Stimulated activated CD4-positive, alpha-beta T cell treated with anti-CD3 and anti-CD28 coated beads, Interleukin-2, amount 100 ng/mL, for 24 hours (primary cell): ENCODE measurements around the gene TNS3.

Experiments
- DNase-seq, 2 donors: peaks; one replicate each; pipeline ENCODE4 v3.0.0-alpha.2; 2020

TNS3 gene

DNA sequence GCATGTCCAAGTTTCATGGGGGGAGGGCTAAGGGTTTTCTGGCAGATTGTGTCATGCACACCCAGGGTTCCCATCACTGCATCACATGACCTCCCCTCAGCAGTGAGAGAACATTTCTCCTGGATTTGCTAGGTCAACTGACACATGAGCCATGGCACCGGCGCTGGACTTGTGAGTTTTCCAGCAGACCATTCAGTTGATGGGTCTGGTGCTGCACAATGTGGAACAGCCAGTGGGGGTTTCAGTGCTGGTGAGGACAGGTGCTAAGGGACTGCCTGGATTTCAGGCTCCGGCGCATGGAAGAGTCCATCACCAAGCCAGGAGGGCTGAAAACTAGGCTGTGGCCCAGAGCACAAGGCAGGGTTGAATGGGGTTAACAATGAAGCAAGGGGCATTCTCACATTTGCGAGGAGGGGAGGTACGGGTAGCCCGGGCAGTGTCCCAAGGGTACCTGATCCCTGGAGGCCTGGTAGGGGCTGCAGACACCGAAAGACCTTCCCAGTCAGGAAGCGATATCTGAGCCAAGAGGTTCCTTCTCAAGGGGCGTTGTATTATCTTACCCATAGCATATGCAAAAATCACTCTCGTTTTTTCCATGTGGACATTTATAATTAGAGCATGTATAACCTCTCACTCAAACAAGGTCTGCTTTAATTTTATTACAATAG lies 203.0 kb downstream of the TNS3 start:
- DNase-seq = no peak

DNA sequence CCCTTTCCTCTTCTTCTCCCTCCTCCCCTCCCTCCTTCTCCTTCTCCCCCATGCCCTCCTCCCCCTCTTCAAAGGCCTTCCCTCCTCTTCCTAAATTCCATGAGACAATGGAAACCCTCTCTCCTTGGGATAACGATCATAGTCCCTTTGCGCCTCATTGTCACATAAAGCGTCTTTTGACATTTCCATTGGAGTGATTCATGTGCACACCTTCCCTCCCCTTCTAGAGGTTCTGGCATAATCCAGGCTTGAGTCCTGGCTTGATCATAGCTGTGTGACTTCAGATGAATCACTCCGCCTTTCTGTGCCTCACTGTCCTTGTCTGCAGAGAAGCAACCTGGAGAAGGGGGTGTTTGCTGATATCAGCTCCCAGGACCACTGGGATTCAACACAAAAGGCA lies 204.2 kb downstream of the TNS3 start:
- no peak for DNase-seq

DNA sequence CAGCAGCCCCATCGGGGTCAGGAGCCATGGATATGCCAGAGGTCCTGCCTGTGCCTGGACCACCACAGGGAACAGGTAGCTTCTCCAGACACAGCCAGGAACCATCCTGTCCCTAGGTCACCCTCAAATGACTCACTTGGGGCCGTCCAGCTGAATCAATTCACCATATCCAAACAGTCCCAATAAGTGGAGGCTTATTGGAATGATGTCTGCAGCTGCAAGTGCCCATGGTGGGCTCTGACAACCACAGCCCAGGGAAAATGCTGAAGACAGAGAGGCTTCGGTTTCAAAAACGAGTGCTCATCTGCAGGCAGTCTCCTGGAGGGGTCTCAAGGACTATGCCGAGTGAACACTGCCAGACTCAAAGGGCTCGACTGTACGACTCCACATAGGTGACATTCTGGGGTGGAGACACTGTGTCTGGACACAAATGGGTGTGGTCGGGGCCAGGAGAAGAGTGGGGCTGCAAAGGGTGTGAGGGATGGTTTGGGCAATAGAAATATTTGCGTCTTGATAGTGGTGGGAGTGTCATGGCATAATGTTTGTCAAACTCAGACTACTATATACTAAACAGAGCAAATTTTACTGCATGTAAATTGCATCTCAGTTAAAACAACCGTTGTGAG lies 204.8 kb downstream of the TNS3 start:
- no peak for DNase-seq

DNA sequence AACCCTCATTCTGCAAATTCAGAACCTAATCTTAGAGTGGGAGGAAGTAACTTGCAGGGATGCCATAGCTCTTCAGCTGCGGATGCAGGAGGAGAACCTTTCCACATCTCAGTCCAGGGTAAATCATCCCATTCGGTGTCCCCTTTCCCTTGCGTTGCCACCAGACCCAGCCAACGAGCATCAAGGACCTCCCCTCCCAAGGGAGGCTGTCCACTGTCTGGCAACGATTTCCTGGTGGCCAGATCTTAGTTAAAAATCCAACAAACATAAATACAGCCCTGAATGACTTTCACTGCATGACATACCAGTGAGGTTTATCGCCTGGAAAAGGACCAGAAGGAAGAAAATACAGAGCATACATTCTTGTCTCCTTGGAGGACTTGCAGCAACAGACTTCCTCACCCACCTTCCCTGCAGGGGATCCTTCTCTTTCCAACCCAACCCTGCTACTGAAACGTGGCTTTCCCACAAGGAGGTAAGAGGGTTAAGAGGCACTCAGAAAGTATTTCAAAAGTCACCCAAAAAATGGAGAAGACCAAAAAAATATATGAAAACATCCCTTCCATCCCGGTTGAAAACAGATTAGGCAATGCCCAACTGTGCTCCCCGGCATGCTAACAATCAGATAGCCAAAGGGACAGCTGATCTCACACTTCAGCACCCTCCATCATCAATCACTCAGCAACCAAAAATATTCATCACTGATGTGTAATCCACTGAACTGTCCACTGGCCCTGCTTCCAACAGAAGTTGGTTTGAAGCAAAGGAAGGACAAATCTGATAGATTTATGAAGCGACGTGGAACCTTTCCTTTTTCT lies 206.6 kb downstream of the TNS3 start:
- DNase-seq = no peak

DNA sequence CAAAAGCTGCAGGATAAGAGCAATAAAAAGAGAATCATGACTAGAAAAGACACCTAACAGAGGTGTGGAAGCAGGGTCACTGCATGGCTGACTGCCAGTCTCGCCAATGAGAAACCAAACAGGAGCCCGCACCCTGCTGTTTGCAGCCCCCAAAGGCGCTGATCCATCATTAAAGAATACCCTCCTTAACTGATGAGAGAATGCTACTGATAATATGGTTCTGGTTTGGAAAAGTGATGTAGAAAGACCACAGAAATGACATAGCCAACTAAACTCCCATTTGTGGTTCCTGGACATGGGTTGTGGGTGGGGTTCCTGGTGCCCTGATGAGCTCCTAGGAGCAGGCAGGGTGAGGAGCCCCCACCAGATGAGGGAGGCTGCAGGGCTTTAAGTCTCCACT lies 207.4 kb downstream of the TNS3 start:
- no peak for DNase-seq

DNA sequence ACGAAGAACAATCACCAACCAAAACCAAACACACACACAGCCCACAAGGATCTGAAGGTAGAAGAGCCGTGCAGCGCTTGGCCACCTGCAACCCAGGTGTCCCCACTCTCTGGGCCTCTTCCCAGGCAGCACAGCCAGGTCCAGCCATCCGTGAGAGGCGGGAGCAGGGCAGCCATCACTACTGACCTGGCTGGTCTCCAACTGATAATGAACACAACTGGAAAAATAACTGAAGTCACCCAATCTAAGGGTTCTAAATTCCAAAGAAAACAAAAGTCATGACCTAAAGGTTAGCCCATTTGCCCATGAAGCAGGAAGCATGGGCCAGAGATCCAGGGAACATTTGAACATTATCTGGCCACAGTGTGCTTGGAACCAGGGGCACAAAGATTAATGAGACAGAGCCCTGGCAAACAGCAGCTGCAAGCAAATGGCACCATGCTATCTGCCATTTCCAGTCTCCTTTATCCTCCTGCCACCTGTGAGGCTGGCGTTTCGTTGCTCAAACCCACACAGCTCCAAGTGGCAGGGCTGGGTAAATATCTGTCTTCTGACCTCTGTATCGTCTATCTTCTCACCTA lies 207.9 kb downstream of the TNS3 start:
- DNase-seq = no peak

DNA sequence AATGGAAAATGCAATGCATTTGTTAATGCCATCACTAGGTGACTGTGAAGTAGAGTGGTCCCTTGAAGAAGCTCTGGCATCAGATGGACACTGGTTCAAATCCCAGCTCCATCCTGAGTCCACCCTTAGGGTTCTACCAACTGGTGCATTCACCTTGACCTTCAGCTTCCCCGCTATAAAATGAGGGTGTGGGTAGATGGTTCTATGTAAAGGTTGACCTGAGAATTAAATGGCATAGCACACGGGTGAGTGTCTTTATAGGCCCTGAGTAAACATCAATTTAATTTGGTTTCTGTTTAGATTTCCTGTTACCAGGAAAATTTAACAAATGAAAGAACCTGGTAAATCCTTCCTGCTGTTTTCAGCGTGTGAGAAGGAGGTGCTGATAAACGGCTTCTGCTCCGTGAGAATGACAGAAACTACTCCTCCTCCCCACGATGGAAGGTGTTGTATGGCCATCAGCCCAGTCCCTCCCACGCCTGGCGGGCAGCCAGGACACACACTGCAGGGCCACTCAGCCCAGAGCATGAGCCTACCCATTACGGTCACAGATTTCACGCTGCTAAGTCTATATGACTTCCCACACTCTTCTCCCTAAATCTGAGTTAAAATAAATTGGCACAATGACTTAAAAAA lies 210.1 kb downstream of the TNS3 start:
- DNase-seq = no peak

DNA sequence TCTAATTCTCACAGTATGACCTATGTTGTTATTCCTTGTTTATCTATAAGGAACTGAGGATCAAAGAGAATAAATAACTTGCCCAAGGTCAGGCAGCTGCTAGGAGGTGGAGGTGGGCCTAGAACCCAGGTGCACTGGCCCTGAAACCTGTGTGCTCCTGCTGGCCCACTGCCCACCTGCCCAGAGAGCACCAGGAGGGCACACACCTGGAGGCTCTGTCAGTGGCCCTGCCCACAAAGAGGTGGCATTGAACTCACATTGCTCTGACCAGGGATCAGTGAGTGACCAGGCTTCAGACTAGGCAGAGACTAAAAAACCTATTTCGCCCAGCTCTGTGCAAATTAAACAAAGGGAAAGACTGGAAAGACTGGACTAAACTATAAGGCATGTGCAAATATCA lies 210.6 kb downstream of the TNS3 start:
- no peak for DNase-seq

DNA sequence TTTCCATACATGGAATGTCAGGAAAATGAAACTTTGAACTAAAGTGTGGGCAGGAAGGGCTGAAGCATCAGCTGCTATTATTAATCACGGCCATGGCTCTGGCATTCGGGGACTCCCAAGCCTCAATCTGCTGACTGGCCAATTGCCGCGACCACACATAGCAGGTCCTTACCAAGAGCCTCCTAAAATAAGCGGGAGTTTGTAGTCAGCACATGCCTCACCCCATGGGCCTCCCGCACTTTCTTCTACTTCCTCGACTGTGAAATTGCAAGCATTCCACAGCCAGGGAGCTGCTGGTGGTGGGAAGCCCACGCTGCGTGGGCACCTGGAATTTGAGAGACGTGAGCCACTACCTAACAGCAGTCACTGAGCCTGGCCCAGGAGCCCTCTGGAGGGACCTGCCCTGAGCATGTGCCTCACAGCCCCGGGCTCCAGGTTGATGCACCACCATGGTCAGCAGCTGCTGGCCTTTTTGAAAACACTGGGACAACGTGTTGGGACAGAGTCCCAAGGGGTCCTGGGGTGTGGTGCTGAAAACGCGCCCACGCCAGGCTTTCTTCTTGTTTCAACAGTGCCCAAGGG lies 211.4 kb downstream of the TNS3 start:
- DNase-seq = no peak

DNA sequence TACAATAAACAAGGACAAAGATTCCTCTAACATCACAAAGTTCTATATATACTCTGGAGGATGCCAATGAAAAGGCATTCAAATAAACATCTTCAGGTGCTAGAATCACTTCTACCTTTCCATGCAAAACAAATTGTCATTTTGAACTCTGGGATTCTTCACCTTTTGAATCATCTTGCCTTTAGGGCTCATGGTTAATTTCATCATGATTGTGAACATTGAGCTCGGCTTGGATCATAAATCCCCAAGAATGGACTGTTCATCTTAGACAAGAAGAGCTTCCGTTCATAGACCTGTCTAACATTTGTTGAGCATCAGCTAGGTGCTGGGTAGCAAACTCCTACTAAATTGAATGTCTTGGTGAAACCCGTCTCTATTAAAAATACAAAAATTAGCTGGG lies 212.2 kb downstream of the TNS3 start:
- DNase-seq = no peak

DNA sequence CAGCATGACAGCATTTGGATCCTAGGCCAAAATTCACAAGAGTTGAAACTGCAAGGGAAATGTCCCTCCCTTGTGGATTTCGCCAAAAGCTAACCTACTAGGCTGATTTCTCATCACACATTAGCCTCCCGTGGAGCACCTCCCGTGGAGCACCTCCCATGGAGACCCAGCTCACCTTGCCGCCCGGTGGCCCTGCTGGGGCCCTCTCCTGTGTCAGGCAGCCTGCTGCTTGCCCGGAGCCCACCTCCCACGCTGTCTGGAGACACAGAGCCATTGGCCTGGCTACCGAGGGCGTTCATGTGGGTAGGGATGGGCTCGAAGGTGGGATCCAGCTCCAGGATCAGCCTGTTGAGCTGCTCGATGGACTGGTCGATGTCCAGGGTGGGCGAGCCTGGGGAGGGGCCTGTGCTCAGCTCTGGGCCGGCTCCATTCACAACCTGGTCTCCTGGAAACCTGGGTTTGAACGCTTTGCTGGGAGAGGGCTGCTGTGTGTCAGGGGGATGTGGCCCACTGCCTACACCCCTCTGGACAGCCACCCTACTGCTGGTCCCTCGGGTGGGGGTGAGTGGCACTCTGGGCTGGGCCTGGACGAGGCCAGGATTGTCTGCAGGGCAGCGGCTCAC lies 213.6 kb downstream of the TNS3 start:
- no peak for DNase-seq

DNA sequence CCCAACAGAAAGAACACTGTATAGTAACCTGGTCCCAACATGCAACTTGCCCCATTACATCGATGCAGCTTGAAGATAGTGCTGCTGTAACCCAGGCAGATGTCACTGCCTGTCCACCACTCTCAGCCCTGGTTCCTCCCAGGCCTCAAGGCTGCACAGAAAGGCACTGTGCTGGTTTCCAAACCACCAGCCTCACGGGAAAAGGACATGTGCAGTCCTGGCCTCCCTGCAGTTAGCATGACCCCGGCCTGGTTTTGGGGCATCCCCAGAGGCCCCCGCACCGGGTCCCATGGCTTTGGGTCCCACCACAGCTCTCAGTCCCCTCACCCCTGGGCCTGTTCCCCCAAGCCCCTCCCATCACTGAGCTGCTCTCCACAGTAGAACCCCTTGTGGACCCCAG lies 214.5 kb downstream of the TNS3 start:
- DNase-seq = no peak

DNA sequence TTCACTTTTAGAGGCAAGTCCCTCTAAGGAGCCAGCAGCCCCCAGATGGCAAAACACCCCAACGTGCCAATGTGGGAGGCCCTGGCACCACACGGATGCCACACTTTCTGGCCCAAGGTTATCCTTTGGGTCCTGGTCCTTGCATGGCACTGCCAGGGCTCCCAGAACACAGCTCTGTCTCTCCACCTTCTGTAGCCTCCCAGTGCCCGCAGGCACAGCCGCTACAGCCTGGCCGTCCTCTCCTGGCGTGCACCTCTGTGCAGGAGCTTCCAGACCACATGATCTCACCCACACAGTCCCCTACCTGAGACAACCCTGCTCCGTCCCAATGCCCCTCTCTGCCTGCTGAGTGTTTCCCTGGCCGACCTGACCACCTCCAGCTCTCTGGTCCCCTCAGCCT lies 215.0 kb downstream of the TNS3 start:
- DNase-seq = no peak

DNA sequence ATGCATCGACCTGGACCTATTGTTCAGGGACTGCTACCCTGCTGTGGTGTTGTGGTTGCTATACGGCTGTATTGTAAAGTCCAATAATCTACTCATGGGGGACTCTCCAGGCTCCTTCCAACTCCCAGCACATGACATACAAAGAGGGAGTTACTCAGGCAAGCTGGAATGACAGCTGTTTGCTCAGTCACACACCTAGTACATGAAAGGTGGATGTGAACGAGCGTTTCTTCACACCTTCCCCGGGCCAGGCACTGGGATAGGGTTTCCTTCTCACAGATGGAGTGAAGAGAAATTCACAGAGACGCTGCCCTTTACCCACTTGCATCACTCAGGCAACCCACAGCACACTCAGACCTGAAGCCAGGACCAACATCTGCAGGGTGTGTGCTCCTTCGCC lies 215.7 kb downstream of the TNS3 start:
- DNase-seq = no peak

DNA sequence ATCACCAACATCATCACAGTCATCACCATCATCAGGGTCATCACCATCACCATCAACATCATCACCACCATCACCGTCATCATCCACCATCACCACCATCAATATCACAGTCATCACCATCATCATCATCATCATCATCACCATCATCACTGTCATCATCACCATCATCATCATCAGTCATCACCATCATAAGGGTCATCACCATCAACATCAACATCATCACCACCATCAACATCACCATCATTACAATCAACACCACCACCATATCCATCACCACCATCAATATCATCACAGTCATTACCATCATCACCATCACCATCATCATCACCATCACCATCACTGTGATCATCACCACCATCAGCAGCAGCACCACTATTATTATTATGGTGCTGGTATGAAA lies 218.9 kb downstream of the TNS3 start:
- no peak for DNase-seq

DNA sequence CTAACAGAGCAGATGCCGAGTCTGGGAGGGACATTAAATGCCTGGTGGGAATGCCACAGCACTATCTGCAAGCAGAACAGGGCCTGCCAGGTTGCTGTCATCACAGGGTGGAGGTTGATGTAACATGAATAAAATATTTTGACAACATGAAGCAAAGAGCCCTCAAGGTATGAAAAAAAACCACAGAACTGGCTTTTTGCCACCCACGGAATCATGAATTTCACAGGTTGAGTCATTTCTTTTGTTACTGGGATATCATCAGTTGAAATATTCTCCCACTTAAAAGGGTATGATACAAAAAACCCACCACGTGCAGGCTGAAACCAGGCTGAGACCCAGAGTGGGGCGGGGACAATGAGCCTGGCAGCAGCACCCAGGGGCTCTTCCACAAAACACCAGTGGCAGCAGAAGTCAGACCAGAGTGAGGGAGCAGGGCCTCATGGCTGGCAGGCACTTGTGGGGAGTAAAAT lies 220.1 kb downstream of the TNS3 start:
- peak in 1 of 2 donors; percentile 47 for DNase-seq

DNA sequence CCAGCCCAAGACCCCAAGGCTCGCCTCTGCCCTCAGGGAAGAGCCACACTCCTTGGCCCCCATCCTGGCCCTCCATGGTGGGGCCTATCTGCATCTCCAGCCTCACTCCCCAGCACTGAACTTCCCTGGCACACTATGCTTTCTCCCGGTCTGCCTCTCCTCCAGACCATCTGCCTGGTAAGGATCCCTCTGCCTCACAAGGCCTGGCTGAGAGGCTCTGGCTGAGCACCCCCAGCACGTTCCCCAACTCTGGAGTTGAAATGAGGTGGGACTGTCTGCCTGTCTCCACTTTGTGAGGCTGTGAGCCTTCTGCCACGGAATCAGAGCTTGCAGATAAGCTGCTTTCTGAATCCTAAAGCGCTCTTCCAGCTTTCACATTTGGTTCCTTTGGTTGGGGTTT lies 220.7 kb downstream of the TNS3 start:
- DNase-seq = no peak

DNA sequence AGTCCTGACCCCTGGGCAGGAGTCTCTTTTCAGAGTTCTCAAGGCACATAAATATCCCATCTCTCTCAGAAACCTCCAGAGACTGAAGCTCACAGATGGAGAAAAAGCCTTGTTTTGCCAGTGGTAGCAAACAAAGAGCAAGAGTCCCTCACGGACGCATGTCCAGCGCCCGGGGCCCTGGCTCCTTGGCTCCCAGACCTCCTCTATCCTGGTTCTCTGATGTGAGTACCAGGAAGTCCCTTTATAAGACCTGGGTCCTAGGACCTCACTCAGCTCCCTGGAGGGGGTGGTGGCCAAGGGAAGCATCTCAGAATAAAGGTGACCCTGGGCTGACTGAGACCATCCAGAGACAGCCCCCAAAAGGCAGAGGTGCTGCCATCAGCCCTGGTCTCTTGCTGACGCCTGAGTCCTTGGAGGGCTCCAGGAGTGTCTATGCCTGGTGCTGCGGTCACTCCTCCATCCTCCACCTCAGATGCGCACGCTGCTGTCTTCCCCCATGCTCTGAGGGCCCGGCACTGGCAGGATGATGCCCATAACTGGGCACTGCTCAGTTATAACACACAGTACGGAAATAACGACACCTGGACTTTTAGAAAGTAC lies 221.5 kb downstream of the TNS3 start:
- no peak for DNase-seq

DNA sequence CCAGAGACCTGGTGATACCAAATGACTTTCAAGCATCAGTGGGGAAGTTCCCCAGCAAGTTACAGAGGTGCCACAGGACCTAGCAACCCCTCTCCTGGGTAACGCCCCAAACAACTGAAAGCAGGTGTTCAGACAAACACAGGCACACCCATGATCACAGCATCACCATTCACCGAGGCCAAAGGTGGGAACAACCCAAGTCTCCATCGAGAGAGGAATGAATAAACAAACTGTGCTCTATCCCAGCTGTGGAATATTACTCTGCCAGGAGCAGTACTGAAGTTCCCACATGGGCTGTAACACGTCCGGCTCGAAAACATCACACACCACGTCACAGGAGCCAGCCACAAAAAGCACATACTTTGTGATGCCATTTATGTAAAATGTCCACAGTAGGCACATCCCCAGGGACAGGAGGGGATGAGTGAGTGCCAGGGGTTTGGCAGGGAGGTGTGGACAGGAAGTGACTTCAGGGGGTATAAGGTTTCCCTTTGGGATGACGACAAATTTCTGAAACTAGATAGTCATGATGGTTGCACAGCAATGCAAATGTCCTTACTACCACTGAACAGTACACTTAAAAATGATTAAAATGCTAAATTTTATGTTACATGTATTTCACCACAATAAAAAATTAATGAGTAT lies 222.8 kb downstream of the TNS3 start:
- no peak for DNase-seq

DNA sequence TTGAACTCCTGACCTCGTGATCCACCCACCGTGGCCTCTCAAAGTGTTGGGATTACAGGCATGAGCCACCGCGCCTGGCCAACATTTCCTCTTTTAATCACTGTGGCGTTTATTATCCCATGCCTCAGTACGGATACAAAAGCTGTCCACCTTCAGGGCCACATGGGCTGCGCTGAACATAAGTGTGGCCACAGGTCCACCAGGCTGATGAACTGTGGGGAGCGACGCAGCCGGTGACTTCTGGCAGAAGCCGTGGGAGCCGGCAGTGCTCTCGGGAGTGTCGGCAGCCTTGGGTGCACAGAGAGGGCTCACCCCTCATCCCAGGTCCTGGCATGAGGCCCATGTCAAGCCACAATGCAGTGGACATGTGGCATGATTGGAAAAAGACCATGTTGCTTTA lies 223.6 kb downstream of the TNS3 start:
- no peak for DNase-seq

DNA sequence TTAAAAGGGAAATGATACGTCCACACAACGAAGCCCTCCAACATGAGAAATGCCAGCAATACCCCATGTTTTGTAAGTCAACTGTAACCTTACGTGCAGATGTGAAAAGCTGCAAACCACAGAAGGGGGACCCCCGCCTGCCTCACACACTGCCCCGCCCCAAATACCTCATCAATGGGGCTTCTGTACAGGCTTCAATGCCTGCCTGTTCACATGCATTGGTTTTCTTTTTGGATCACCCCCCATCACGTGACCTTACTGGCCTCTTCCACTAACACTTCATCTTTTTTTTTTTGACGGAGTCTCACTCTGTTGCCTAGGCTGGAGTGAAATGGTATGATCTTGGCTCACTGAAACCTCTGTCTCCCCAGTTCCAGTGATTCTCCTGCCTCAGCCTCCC lies 224.0 kb downstream of the TNS3 start:
- DNase-seq = no peak
